Inflammatory macrophage treated with lipopolysaccharide for 1 hour (primary cell): ENCODE results near the gene NKAIN2.
"Not testable (repeated sequence)": the region's sequence is repeated elsewhere in the genome, so short reads cannot be mapped to it uniquely, and the experiment has no call there.

Experiments
- DNase-seq, 2 donors: peaks; one replicate each; pipeline ENCODE4 v3.0.0-alpha.2; 2020 to 2022

Gene NKAIN2

GRCh38 chr6:124356276-124356810 is 552.7 kb downstream of the NKAIN2 start:
- no peak for DNase-seq

- no peak for DNase-seq
These were observed 553.1 kb downstream of the NKAIN2 start for GRCh38 chr6:124356811-124357210.

GRCh38 chr6:124368131-124368530 is 564.5 kb downstream of the NKAIN2 start:
- no peak for DNase-seq

- DNase-seq, result no peak
These were observed 568.4 kb downstream of the NKAIN2 start for GRCh38 chr6:124371974-124372475.

- DNase-seq, result no peak
These were observed 569.7 kb downstream of the NKAIN2 start for GRCh38 chr6:124373386-124373785.

GRCh38 chr6:124389127-124389526 is 585.5 kb downstream of the NKAIN2 start:
- no peak for DNase-seq

GRCh38 chr6:124393536-124393935 is 589.9 kb downstream of the NKAIN2 start:
- DNase-seq, result no peak

GRCh38 chr6:124396361-124396760 is 592.7 kb downstream of the NKAIN2 start:
- DNase-seq, result no peak

GRCh38 chr6:124400261-124400999 is 596.8 kb downstream of the NKAIN2 start:
- DNase-seq, result no peak

GRCh38 chr6:124410425-124410824 is 606.8 kb downstream of the NKAIN2 start:
- not testable (repeated sequence) for DNase-seq

- DNase-seq, result not testable (repeated sequence)
These were observed 609.0 kb downstream of the NKAIN2 start for GRCh38 chr6:124412657-124413056.

GRCh38 chr6:124420116-124420840 is 616.6 kb downstream of the NKAIN2 start:
- no peak for DNase-seq

- no peak for DNase-seq
These were observed 620.0 kb downstream of the NKAIN2 start for GRCh38 chr6:124423621-124424020.

GRCh38 chr6:124430740-124431318 is 627.2 kb downstream of the NKAIN2 start:
- DNase-seq, result no peak

- peak; percentile 29 to 44 for DNase-seq
These were observed 629.0 kb downstream of the NKAIN2 start for GRCh38 chr6:124432620-124433019.

- DNase-seq, result no peak
These were observed 629.9 kb downstream of the NKAIN2 start for GRCh38 chr6:124433387-124434160.

GRCh38 chr6:124434421-124434820 is 630.8 kb downstream of the NKAIN2 start:
- DNase-seq, result peak; percentile 84 to 90

- peak in 1 of 2 donors; percentile 5 for DNase-seq
These were observed 633.1 kb downstream of the NKAIN2 start for GRCh38 chr6:124436803-124437202.

GRCh38 chr6:124438546-124439065 is 634.9 kb downstream of the NKAIN2 start:
- DNase-seq, result peak; percentile 6 to 11

- no peak for DNase-seq
These were observed 637.8 kb downstream of the NKAIN2 start for GRCh38 chr6:124441450-124441849.

- peak; percentile 7 to 16 for DNase-seq
These were observed 639.9 kb downstream of the NKAIN2 start for GRCh38 chr6:124443541-124443940.

- DNase-seq, result no peak
These were observed 641.9 kb downstream of the NKAIN2 start for GRCh38 chr6:124445581-124445980.
